ENCODE data around the gene OR52R1. TPM values are rescaled to one million over a fixed set of nuclear protein-coding genes. Genes with fewer than 3 reads are reported as not detected.

OR52R1 gene
- total RNA-seq, 1 experiment from 2014 or later: not detected

- no peak overlapping the region for H3K4me3 Mint-ChIP-seq
- no peak overlapping the region for H3K27ac Mint-ChIP-seq
- H3K9ac ChIP-seq (ENCODE audit: extremely low read depth, insufficient read length, low read length): no peak overlapping the region
- no peaks in the 10 kb centered on the region for H3K9me3 Mint-ChIP-seq
- no peaks in the 10 kb centered on the region for H3K79me2 ChIP-seq (ENCODE audit: insufficient read depth, low read length)
- H3K4me1 ChIP-seq (ENCODE audit: insufficient read depth, low read length): no peaks in the 10 kb centered on the region
- H3K36me3 Mint-ChIP-seq (ENCODE audit: insufficient read depth in 1 of 3, low read depth in 3 of 3): no peaks in the 10 kb centered on the region
- H2BK20ac ChIP-seq (ENCODE audit: low read depth, low read length, poor library complexity, severe bottlenecking): no peak overlapping the region
- H3K4me2 ChIP-seq (ENCODE audit: insufficient read depth, insufficient read length, low read length): no peak overlapping the region
- no peak overlapping the region for H2BK12ac ChIP-seq (ENCODE audit: insufficient read length, low read depth, low read length)
- no peak overlapping the region for H4K8ac ChIP-seq (replicated peaks; ENCODE audit: insufficient read length, low read depth, low read length)
- H4K20me1 ChIP-seq (ENCODE audit: control insufficient read depth, insufficient read depth, insufficient read length): no peaks in the 10 kb centered on the region
- no peaks in the 10 kb centered on the region for H3K27me3 Mint-ChIP-seq (ENCODE audit: low read depth)
- no peak overlapping the region for H3K27ac ChIP-seq (ENCODE audit: insufficient read length, low read depth, low read length)
- no peaks in the 10 kb centered on the region for H3K27me3 ChIP-seq (ENCODE audit: insufficient read depth, low read length)
- no peaks in the 10 kb centered on the region for H3K9me3 ChIP-seq (ENCODE audit: control insufficient read depth, low read depth, low read length)
- no peak overlapping the region for H3K23ac ChIP-seq (ENCODE audit: insufficient read length, low read depth, low read length)
- no peak overlapping the region for H2BK120ac ChIP-seq (ENCODE audit: low read depth, low read length, poor library complexity, severe bottlenecking)
- WGBS (ENCODE audit: extremely low coverage, insufficient read length, low lambda C conversion rate): no CpG with 5 or more reads among the region's 1 CpG
- no peaks in the 10 kb centered on the region for H3K4me1 Mint-ChIP-seq
- no peak overlapping the region for H4K91ac ChIP-seq (ENCODE audit: insufficient read length, low read depth, low read length)
- no peak overlapping the region for H2AFZ ChIP-seq (ENCODE audit: low read length)
- no peak overlapping the region for H3K56ac ChIP-seq (ENCODE audit: insufficient read length, low read depth, low read length)
- H3T11ph ChIP-seq (ENCODE audit: low read length): no peak overlapping the region
- no peak for TF ChIP-seq CTCF (conservative IDR thresholded peaks at IDR 0.05)
- no peak overlapping the region for H2AK5ac ChIP-seq (ENCODE audit: insufficient read length, low read length)
- no peaks in the 10 kb centered on the region for H3K23me2 ChIP-seq (ENCODE audit: insufficient read length, low read depth, low read length, poor library complexity, severe bottlenecking)
- H3K18ac ChIP-seq (ENCODE audit: insufficient read length, low read depth, low read length): no peak overlapping the region
- no peak overlapping the region for H3K4ac ChIP-seq (ENCODE audit: low read depth, low read length)
- no peak for DNase-seq
- no peak overlapping the region for H2BK15ac ChIP-seq (ENCODE audit: low read depth, low read length)
- no peaks in the 10 kb centered on the region for H3K79me1 ChIP-seq (ENCODE audit: insufficient read depth, low read depth, low read length, poor library complexity, severe bottlenecking)
- no peak overlapping the region for H4K5ac ChIP-seq (ENCODE audit: insufficient read length, low read depth, low read length)
- no peak overlapping the region for H3K14ac ChIP-seq (ENCODE audit: insufficient read depth, low read length)
- H2BK5ac ChIP-seq (ENCODE audit: insufficient read length, low read length): no peak overlapping the region
These were observed 26.2 kb upstream of the OR52R1 start for GRCh38 chr11:4830346-4830745.

Data from H9 (cell line).